Testis (tissue), 2 donors: Measurements from ENCODE around the gene MMP17.

ENCODE experiments used
- CTCF ChIP-seq, 3 experiments: fragments of 450-650 bp in 2 of 3; fragments of 200-600 bp in 1 of 3; sonication (generic) in 1 of 3; IDR thresholded peaks; one replicate each; pipeline ENCODE4 v1.5.1; 2016 to 2019; ENCODE audit warnings: antibody characterized with exemption in 3 of 3, mild to moderate bottlenecking in 2 of 3, moderate library complexity in 1 of 3
- POLR2A ChIP-seq: fragments of 450-650 bp; IDR thresholded peaks from one replicate; pipeline ENCODE4 v1.6.1; 2017; ENCODE audit warnings: antibody characterized with exemption, mild to moderate bottlenecking, moderate library complexity

GRCh38 chr12:131862994-131863710 lies 35.0 kb downstream of the MMP17 start:
- no peak for TF ChIP-seq CTCF (IDR thresholded peaks at IDR 0.05)
- TF ChIP-seq POLR2A, result no peak
